ENCODE results near the gene AHNAK2.

DNA sequence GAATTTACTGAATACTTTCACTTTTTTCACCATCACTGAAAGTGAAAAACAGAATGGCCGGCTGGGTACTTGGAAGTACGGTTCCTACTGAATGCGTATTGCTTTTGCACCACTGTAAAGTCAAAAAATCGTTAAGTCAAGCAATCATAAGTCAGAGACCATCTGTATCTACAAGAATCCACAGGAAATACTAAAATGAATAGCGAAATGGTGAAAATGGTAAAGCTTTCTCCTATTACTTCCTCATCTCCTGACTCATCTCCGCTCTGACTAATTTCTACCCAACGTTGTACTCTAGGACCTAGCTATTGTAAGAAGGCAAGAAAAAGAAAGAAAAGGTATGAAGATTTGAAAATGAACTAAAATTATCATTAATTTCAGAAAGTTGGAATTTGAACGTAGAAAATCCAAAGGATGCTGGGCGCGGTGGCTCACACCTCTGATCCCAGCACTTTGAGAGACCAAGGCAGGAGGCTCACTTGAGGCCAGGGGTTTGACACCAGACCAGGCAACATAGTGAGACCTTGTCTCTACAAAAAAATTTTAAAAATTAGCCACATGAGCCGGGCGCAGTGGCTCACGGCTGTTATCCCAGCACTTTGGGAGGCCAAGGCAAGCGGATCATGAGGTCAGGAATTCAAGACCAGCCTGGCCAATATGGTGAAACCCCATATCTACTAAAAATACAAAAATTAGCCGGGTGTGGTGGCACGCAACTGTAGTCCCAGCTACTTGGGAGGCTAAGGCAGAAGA lies 48.0 kb upstream of the AHNAK2 start:
- TF ChIP-seq, protein P1, sequence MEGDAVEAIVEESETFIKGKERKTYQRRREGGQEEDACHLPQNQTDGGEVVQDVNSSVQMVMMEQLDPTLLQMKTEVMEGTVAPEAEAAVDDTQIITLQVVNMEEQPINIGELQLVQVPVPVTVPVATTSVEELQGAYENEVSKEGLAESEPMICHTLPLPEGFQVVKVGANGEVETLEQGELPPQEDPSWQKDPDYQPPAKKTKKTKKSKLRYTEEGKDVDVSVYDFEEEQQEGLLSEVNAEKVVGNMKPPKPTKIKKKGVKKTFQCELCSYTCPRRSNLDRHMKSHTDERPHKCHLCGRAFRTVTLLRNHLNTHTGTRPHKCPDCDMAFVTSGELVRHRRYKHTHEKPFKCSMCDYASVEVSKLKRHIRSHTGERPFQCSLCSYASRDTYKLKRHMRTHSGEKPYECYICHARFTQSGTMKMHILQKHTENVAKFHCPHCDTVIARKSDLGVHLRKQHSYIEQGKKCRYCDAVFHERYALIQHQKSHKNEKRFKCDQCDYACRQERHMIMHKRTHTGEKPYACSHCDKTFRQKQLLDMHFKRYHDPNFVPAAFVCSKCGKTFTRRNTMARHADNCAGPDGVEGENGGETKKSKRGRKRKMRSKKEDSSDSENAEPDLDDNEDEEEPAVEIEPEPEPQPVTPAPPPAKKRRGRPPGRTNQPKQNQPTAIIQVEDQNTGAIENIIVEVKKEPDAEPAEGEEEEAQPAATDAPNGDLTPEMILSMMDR (IDR thresholded peaks at IDR 0.05): no peak
- no peak for TF ChIP-seq POLR2A (IDR thresholded peaks at IDR 0.05)
